IPS-20b (cell line): ENCODE data around the gene PAK4.

Experiments
- H3K27ac ChIP-seq: one replicate; pipeline ENCODE4 v1.5.1; 2013; ENCODE audit warnings: low read length
- H3K27me3 ChIP-seq: 2 replicates; pipeline ENCODE4 v1.6.1; 2013; ENCODE audit warnings: mild to moderate bottlenecking, low read length, inconsistent platforms; ENCODE audit not compliant: insufficient read depth
- H3K36me3 ChIP-seq: 2 replicates; pipeline ENCODE4 v1.6.1; 2013; ENCODE audit warnings: low read depth, mild to moderate bottlenecking, inconsistent platforms, low read length, moderate library complexity; ENCODE audit not compliant: insufficient read depth
- H3K4me1 ChIP-seq: 2 replicates; pipeline ENCODE4 v1.6.1; 2013; ENCODE audit warnings: mild to moderate bottlenecking, control low read depth, inconsistent platforms, low read length, moderate library complexity; ENCODE audit not compliant: insufficient read depth
- H3K4me3 ChIP-seq: 2 replicates; pipeline ENCODE4 v1.5.1; 2013; ENCODE audit warnings: mild to moderate bottlenecking, low read length, inconsistent platforms
- H3K9ac ChIP-seq: 2 replicates; pipeline ENCODE4 v1.6.1; 2013; ENCODE audit warnings: low read depth, mild to moderate bottlenecking, inconsistent platforms, low read length, moderate library complexity
- H3K9me3 ChIP-seq: 2 replicates; pipeline ENCODE4 v1.6.1; 2013; ENCODE audit warnings: mild to moderate bottlenecking, low read depth, low read length, inconsistent platforms; ENCODE audit not compliant: insufficient read depth

The PAK4 gene

DNA sequence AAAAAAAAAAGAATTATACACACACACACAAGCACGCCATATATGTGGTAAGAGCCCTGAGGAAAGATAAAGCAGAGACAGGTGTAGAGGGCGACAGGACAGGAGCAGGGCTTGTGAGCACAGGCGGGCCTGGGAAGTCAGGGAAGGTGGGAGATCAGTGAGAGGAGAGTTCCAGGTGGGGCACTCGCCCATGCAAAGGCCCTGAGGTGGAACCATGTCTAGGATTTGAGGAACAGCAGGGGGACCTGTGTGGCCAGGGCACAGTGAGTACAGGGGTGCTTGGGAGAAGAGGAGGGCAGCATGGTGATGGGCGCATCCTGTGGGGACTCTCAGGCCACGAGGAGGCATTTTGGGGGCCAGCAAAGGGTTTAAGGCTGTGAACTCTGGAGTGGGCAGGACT is 38.7 kb downstream of the PAK4 start:
- Histone ChIP-seq H3K4me1 (no peaks in the 10 kb centered on the region; the same call in 1 of the 2 replicates), H3K36me3 (no peaks in the 10 kb centered on the region)

DNA sequence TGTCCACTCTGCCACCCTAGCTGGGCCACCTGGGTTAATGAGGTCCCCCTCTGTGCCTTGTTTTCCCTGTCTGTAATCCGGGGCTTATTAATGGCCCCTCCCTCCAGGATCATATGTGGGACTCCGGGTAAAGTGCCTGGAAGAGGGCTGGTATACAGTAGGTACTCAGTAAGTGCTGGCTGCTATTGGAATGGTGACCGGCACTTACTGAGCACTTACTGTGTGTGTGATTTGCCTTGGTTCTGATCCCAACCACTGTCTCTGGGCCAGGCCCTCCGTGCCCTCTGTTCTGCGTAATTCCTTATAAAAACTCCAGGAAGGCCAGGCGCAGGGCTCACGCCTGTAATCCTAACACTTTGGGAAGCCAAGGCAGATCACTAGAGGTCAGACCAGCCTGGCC is 40.3 kb downstream of the PAK4 start:
- H3K4me1 ChIP-seq: no peaks in the 10 kb centered on the region; the same call in 1 of the 2 replicates
- no peak overlapping the region for H3K27ac ChIP-seq
- no peaks in the 10 kb centered on the region for H3K9me3 ChIP-seq
- H3K4me3 ChIP-seq: no peak overlapping the region
- no peak overlapping the region for H3K9ac ChIP-seq
- H3K36me3 ChIP-seq: peaks cover 11% of the 10 kb centered on the region; the same call in 1 of the 2 replicates
- no peaks in the 10 kb centered on the region for H3K27me3 ChIP-seq

More for the DNA sequence above, 38.7 kb downstream of the PAK4 start:
- Histone ChIP-seq H3K27me3 (no peaks in the 10 kb centered on the region), H3K4me3 (no peak overlapping the region), H3K9me3 (no peaks in the 10 kb centered on the region), H3K9ac (no peak overlapping the region), H3K27ac (no peak overlapping the region)

DNA sequence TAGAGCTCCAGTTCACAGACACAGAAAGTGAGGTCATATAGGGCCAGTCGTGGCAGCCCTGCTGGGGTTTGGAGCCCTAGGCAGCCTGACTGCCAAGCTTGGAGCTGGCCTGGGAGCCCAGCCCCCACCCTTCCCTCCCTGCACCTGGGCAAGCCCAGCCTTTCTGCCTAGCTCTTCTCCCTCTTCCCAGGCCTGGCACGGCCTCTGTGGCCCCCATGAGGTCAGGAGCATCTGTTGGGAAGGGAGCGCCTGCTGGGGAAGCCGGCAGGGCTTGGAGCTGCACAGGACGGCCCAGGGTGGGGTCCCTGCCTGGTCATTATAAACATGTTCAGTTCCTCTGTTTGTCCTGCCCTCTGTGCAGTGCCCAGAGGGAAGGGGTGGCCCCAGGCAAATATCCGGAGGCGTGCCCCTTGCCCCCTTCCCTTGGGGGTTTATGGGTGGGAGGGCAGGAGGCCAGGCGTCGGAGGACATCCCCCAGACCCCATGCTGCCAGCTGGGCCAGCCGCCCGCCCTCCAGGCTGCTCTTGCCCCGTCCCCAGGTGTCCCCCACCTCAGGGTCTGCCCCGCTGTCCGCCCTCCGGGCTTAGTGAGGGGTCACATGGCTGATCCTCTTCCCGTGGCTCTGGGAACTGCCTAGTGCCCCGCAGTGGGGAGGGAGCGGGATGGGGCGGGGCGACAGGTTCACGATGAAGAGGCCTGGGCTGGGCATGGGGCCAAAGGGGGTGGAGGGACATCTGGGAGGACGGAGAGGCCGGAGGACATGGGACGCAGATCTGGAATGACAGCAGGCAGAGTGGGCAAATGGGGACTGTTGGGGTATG is 41.2 kb downstream of the PAK4 start:
- Histone ChIP-seq H3K9me3 (no peaks in the 10 kb centered on the region), H3K9ac (no peak overlapping the region), H3K4me3 (no peak overlapping the region), H3K4me1 (no peaks in the 10 kb centered on the region; the same call in 1 of the 2 replicates), H3K27ac (no peak overlapping the region), H3K36me3 (peaks cover 16% of the 10 kb centered on the region), H3K27me3 (no peaks in the 10 kb centered on the region)

DNA sequence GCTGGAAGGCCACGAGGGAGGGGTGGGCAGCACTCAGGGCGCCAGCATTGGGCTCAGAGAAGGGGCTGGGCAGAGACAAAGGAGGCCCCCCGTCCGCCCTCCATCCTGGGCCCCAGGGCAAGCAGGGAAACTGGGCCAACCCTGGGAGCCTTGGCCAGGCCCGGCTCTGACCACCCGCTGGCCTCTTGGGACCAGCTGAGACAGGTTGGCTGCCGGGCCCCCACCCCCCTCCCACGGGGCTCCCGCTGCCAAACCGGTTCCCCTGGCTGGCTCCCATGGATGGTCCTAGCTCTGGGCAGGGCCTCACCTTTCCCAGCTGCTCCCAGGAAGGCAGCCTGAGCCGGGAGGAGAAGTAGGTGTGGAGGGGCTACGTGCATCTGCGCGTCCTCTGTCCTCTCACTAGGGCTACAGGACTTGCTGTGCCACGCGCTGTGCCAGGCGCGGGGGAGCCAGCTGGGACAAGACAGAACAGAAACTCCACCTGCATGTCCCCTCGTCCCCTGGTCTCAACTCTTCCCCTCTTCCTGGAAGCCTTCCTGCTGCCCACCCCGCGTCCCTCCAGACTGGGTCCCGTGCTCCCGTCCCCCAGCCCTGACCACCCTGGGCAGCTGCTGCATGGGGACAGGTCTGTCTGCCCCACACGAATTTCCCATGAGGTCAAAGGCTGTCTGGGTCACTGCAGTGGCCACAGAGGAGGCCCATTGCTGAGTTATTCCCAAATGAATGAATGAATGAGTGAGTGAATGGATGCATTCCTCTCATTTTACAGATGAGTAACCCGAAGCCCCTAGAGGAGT is 42.1 kb downstream of the PAK4 start:
- Histone ChIP-seq H3K36me3 (peaks cover 17% of the 10 kb centered on the region), H3K4me1 (no peaks in the 10 kb centered on the region; the same call in 1 of the 2 replicates), H3K27me3 (no peaks in the 10 kb centered on the region), H3K4me3 (no peak overlapping the region), H3K9me3 (no peaks in the 10 kb centered on the region), H3K27ac (no peak overlapping the region), H3K9ac (no peak overlapping the region)

DNA sequence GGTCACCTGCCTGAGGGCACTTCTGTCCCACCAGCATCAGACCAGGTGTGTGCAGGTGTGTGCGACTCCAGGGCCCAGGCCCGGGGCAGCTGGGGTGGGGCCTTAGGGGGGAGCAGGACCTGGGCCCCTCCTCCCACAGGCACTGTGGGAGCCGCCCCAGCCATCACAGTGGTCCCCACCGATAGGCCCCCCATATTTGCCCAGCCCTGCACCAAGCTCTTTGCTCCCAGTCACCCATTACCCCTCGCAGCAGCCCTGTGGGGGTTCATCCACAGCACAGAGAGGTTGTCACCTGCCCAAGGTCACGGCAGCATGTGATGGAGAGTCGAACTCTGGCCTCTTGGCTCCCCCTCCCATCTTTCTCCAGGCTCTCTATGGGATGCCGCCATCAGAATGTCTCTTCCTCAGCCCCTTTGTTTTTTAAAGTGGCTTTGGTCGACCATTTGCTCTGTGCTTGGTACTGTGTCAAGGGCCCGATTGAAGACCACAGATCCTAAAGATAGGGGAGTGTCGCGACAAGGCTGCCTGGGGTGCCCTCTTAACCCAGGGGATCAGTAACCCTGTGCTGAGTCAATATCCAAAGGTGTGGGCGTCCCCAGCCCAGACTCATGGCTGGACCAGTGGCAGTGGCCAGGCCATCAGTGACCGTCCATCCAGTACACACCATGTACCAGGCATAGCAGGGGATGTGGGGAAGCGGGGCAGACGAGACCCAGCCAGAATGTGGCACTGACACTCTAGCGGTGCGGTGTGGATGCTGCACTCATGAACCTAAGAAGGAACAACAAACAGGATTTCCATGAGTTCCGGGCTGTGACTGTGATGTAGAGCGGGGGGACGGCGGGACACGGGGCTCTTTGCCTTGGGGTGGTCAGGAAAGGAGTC is 42.9 kb downstream of the PAK4 start:
- H3K27ac ChIP-seq: no peak overlapping the region
- peaks cover 17% of the 10 kb centered on the region for H3K36me3 ChIP-seq
- H3K4me1 ChIP-seq: no peaks in the 10 kb centered on the region; the same call in 1 of the 2 replicates
- H3K27me3 ChIP-seq: no peaks in the 10 kb centered on the region
- no peak overlapping the region for H3K9ac ChIP-seq
- no peaks in the 10 kb centered on the region for H3K9me3 ChIP-seq
- no peak overlapping the region for H3K4me3 ChIP-seq

DNA sequence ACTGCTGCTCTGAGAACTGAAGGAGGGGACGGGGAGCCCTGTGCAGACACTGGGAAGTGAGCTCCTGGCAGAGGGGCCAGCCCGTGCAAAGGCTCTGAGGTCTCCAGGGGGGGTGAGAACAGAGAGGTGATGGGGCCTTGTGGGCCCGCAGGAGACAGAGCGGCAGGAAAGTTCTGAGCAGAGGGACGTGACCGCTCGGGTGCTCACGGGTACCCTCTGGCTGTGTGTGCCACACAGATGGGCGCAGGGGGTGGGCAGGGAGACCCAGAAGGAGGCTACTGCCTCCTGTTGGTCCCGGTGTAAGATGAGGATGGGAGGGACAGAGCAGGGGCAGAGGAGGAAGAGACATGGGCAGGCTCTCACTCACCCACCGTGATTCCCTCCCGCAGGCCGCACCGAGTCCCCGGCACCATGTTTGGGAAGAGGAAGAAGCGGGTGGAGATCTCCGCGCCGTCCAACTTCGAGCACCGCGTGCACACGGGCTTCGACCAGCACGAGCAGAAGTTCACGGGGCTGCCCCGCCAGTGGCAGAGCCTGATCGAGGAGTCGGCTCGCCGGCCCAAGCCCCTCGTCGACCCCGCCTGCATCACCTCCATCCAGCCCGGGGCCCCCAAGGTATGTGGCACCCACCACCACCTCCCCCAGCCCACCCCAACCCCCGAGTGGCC is 43.7 kb downstream of the PAK4 start:
- peaks cover 17% of the 10 kb centered on the region for H3K36me3 ChIP-seq

DNA sequence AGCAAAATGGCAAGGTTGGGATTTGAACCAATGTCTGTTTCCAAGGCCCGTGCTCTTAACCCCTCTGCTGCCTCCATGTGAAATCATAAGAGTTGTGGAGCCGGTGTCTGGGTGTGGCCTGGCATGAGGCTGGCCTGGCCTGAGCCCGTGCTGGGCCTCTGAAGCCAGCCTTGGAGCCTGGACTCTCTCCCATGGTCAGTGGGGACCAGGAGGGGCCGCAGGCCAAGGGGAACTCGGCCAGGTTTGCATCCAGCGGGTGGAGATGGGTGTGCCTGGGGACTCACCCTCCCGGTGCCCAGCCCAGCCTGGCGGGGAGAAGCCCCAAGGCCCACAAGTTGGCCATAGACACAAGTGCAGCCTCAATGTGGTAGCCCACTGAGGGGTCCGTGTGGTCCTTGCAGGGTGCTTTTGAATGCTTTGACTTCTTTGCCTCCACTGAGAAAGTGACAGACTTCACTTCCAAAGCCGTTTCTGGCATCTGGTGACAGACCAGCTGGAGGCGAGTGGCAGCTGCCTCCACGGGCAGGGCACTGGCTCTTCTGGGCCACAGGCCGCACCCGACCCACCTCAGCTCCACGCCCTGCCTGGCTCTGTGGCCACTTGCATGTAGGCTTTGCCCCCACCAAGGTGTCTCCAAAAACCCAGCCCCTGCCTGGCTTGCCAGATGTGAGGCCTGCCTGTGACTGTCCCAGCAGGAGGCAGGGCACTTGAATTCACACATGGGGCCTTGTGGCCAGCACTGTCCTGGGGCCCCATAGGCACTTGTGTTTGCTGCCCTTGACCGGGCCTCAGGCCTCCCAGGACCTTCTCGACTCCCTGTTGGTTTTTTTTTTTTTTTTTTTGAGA is 45.0 kb downstream of the PAK4 start:
- peaks cover 19% of the 10 kb centered on the region for H3K36me3 ChIP-seq

More for the DNA sequence above, 43.7 kb downstream of the PAK4 start:
- H3K9me3 ChIP-seq: no peaks in the 10 kb centered on the region
- H3K9ac ChIP-seq: no peak overlapping the region
- no peaks in the 10 kb centered on the region; the same call in 1 of the 2 replicates for H3K4me1 ChIP-seq
- H3K4me3 ChIP-seq: no peak overlapping the region
- no peaks in the 10 kb centered on the region for H3K27me3 ChIP-seq
- H3K27ac ChIP-seq: no peak overlapping the region

DNA sequence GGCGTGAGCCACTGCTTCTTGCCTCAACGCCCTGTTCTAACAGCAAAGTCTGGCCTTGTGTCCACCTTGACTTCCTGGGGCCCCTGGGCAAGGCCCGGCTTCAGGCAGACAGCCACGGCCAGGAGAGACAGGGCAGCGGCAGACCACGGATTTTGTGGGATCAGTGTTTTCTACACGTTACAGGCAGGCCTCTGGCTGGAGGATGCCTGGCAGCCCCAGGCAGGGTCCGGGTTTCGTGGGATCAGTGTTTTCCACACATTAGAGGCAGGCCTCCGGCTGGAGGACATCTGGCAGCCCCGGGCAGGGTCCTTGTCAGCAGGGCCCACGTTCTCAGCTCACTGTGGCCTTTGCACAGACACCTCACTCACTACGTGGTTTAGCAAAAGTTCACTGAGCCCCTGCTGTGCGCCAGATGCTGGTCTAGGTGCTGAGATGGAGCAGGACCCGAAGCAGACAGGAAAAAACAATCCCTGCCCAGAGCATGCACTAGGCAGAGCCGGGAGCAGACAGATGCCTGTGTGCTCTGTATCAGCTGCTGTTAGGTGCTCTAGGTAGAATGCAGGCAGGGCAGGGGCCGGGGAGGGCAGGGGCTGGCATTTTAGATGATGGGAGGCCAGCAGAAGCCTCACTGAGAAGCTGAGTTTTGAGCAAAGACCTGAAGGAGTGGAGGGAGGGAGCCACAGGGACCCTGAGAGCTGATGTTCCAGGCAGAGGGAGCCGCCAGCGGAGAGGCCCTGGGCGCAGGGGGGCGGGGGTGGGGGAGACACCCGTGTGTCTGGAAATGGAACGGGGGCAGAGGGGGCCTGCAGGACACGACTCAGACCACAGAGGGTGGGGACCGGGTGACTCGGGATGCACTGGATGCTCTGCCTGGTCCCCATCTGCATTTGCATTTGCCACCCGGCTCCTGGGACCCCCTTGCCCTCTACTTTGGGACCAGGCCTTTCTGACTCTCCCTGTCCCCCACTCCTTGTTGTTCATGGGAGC is 46.2 kb downstream of the PAK4 start:
- Histone ChIP-seq H3K27ac (no peak overlapping the region), H3K36me3 (peaks cover 30% of the 10 kb centered on the region)

More for the DNA sequence above, 45.0 kb downstream of the PAK4 start:
- Histone ChIP-seq H3K9ac (no peak overlapping the region), H3K9me3 (no peaks in the 10 kb centered on the region), H3K4me1 (no peaks in the 10 kb centered on the region; the same call in 1 of the 2 replicates), H3K27me3 (no peaks in the 10 kb centered on the region), H3K4me3 (no peak overlapping the region), H3K27ac (no peak overlapping the region)

DNA sequence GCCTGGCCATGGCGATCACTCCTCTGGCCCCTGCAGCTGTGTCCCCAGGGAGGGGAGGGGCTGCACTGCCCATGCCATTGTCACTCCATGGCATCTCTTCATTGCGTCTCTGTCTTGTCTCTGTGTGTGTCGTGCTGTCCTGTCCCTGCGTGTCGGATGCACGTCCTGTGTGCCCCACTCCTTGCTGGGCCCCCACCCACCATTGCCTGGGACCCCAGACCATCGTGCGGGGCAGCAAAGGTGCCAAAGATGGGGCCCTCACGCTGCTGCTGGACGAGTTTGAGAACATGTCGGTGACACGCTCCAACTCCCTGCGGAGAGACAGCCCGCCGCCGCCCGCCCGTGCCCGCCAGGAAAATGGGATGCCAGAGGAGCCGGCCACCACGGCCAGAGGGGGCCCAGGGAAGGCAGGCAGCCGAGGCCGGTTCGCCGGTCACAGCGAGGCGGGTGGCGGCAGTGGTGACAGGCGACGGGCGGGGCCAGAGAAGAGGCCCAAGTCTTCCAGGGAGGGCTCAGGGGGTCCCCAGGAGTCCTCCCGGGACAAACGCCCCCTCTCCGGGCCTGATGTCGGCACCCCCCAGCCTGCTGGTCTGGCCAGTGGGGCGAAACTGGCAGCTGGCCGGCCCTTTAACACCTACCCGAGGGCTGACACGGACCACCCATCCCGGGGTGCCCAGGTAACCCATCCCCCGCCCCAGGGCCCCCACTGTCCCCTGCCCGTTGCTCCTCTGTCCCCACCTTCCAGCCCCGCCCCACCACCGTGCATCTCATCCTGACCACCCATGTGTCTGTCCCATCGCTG is 47.3 kb downstream of the PAK4 start:
- H3K36me3 ChIP-seq: peaks cover 39% of the 10 kb centered on the region
- H3K4me3 ChIP-seq: no peak overlapping the region
- no peaks in the 10 kb centered on the region for H3K4me1 ChIP-seq
- no peaks in the 10 kb centered on the region for H3K27me3 ChIP-seq
- H3K27ac ChIP-seq: no peak overlapping the region
- no peaks in the 10 kb centered on the region for H3K9me3 ChIP-seq
- no peak overlapping the region for H3K9ac ChIP-seq

More for the DNA sequence above, 46.2 kb downstream of the PAK4 start:
- Histone ChIP-seq H3K4me3 (no peak overlapping the region), H3K27me3 (no peaks in the 10 kb centered on the region), H3K4me1 (no peaks in the 10 kb centered on the region; the same call in 1 of the 2 replicates), H3K9ac (no peak overlapping the region; the same call in 1 of the 2 replicates), H3K9me3 (no peaks in the 10 kb centered on the region)
